H1 (cell line): Measurements from ENCODE around the gene CIRBP. TPM values are rescaled to one million over a fixed set of nuclear protein-coding genes. Genes with fewer than 3 reads are reported as not detected.

Source experiments
- CTCF ChIA-PET: fragments of 300-600 bp; sonication (Branson Sonifier 250); formaldehyde crosslinking; loops from one replicate; lab custom pipeline; 2021; ENCODE audit not compliant: partially characterized antibody; lab: Charles Lee
- POLR2A ChIA-PET: fragments of 300-600 bp; sonication (Branson Sonifier 250); formaldehyde crosslinking; loops from one replicate; lab custom pipeline; 2021; ENCODE audit warnings: inconsistent platforms; ENCODE audit not compliant: partially characterized antibody; lab: Charles Lee
- DNase-seq, 2 experiments: peaks; one replicate each; pipeline versions ENCODE4 v3.0.0 to v3.0.0-alpha.2; 2010 to 2022; ENCODE audit warnings: low spot score in 2 of 2, low read depth in 1 of 2, mixed read lengths in 1 of 2
- FAIRE-seq: peaks from 2 replicates; lab custom pipeline; 2011; peaks lifted over from hg19 to GRCh38; lab: Jason Lieb, UNC
- H2AFZ ChIP-seq: 2 replicates; pipeline ENCODE4 v1.8.1; 2012; ENCODE audit warnings: low read length, inconsistent platforms
- H2AK5ac ChIP-seq: 2 replicates; pipeline ENCODE4 v1.6.1; 2013; ENCODE audit warnings: low read depth, low read length
- H2BK120ac ChIP-seq: replicated peaks from 2 replicates; pipeline ENCODE3; 2013; ENCODE audit warnings: low read depth, low read length, inconsistent platforms
- H2BK12ac ChIP-seq: 2 replicates; pipeline ENCODE4 v1.6.1; 2013; ENCODE audit warnings: low read depth, low read length
- H2BK15ac ChIP-seq: 2 replicates; pipeline ENCODE4 v1.6.1; 2013; ENCODE audit warnings: low read length
- H2BK20ac ChIP-seq: 2 replicates; pipeline ENCODE4 v1.6.1; 2013; ENCODE audit warnings: low read length
- H2BK5ac ChIP-seq: 2 replicates; pipeline ENCODE4 v1.6.1; 2013; ENCODE audit warnings: low read depth, low read length
- H3K14ac ChIP-seq: 2 replicates; pipeline ENCODE4 v1.6.1; 2013; ENCODE audit warnings: inconsistent platforms; ENCODE audit not compliant: insufficient read length
- H3K18ac ChIP-seq: 2 replicates; pipeline ENCODE4 v1.6.1; 2013; ENCODE audit warnings: low read length; ENCODE audit errors: extremely low read depth
- H3K23ac ChIP-seq: 2 replicates; pipeline ENCODE4 v1.6.1; 2013; ENCODE audit warnings: inconsistent platforms; ENCODE audit not compliant: insufficient read length
- H3K23me2 ChIP-seq: 2 replicates; pipeline ENCODE4 v1.6.1; 2013; ENCODE audit warnings: low read depth, low read length
- H3K27ac ChIP-seq: 2 replicates; pipeline ENCODE4 v1.6.1; 2011; ENCODE audit warnings: low read depth, low read length, inconsistent platforms
- H3K27me3 ChIP-seq, 4 experiments: replicated peaks in 1 of 4; 1 replicate in 1 of 4; 2 replicates in 3 of 4; pipeline versions ENCODE4 v1.6.1 to v1.8.1; 2011 to 2013; ENCODE audit warnings: low read length in 3 of 4, mild to moderate bottlenecking in 3 of 4, inconsistent platforms in 2 of 4, mixed read lengths in 2 of 4, moderate library complexity in 1 of 4; ENCODE audit not compliant: control insufficient read depth in 3 of 4, insufficient read depth in 3 of 4; ENCODE audit errors: extremely low read depth in 1 of 4
- H3K36me3 ChIP-seq, 4 experiments: 2 replicates each; pipeline versions ENCODE4 v1.6.1 to v1.8.1; 2011 to 2013; ENCODE audit warnings: mild to moderate bottlenecking in 4 of 4, low read length in 3 of 4, moderate library complexity in 2 of 4, control low read depth in 1 of 4, inconsistent platforms in 1 of 4; ENCODE audit not compliant: insufficient read depth in 4 of 4, control insufficient read depth in 2 of 4
- H3K4ac ChIP-seq: replicated peaks from 2 replicates; pipeline ENCODE3; 2013; ENCODE audit warnings: low read length, low read depth, mixed read lengths, inconsistent platforms; ENCODE audit not compliant: insufficient read length
- H3K4me1 ChIP-seq, 4 experiments: replicated peaks in 1 of 4; 1 replicate in 1 of 4; 2 replicates in 3 of 4; pipeline versions ENCODE4 v1.6.1 to v1.8.1; 2011 to 2013; ENCODE audit warnings: low read length in 3 of 4, inconsistent platforms in 2 of 4, mixed read lengths in 1 of 4; ENCODE audit not compliant: insufficient read depth in 4 of 4, control insufficient read depth in 3 of 4
- H3K4me2 ChIP-seq, 2 experiments: 2 replicates each; pipeline versions ENCODE4 v1.6.1 to v1.8.1; 2011 to 2013; ENCODE audit warnings: low read depth in 2 of 2, low read length in 2 of 2, control low read depth in 1 of 2, inconsistent platforms in 1 of 2, mild to moderate bottlenecking in 1 of 2; ENCODE audit not compliant: insufficient read depth in 1 of 2
- H3K4me3 ChIP-seq, 4 experiments: fragments of 200-600, 300-600 bp in 1 of 4; sonication (generic), shearing (Covaris generic), sonication (Bioruptor Twin) in 1 of 4; 2 replicates each; pipeline versions ENCODE4 v1.5.1 to v1.8.1; 2011 to 2016; ENCODE audit warnings: low read length in 4 of 4, low read depth in 3 of 4, control low read depth in 2 of 4, inconsistent platforms in 2 of 4, mild to moderate bottlenecking in 2 of 4, mixed read lengths in 1 of 4, moderate library complexity in 1 of 4; ENCODE audit not compliant: insufficient read depth in 2 of 4; ENCODE audit errors: extremely low read depth in 1 of 4
- H3K56ac ChIP-seq: replicated peaks from 2 replicates; pipeline ENCODE3; 2013; ENCODE audit warnings: low read depth, mild to moderate bottlenecking, mixed read lengths, low read length, inconsistent platforms; ENCODE audit not compliant: insufficient read length
- H3K79me1 ChIP-seq: 2 replicates; pipeline ENCODE4 v1.6.1; 2013; ENCODE audit warnings: low read depth, low read length, control low read depth
- H3K79me2 ChIP-seq, 2 experiments: 2 replicates each; pipeline versions ENCODE4 v1.6.1 to v1.8.1; 2012 to 2013; ENCODE audit warnings: low read length in 2 of 2, mild to moderate bottlenecking in 2 of 2, inconsistent platforms in 1 of 2; ENCODE audit not compliant: insufficient read depth in 2 of 2, control insufficient read depth in 1 of 2
- H3K9ac ChIP-seq, 4 experiments: replicated peaks in 1 of 4; 1 replicate in 1 of 4; 2 replicates in 3 of 4; pipeline versions ENCODE4 v1.6.1 to v1.8.1; 2011 to 2013; ENCODE audit warnings: low read depth in 3 of 4, low read length in 3 of 4, control low read depth in 2 of 4, mild to moderate bottlenecking in 2 of 4, moderate library complexity in 2 of 4, inconsistent platforms in 1 of 4; ENCODE audit errors: extremely low read depth in 1 of 4
- H3K9me3 ChIP-seq, 2 experiments: 2 replicates each; pipeline versions ENCODE4 v1.6.1 to v1.8.1; 2012 to 2013; ENCODE audit warnings: mild to moderate bottlenecking in 2 of 2, moderate library complexity in 2 of 2, control low read depth in 1 of 2, inconsistent platforms in 1 of 2, low read depth in 1 of 2, low read length in 1 of 2, mixed read lengths in 1 of 2; ENCODE audit not compliant: insufficient read depth in 2 of 2
- H4K20me1 ChIP-seq, 2 experiments: replicated peaks in 1 of 2; 2 replicates each; pipeline versions ENCODE3 to v1.8.1; 2011 to 2013; ENCODE audit warnings: inconsistent platforms in 2 of 2, low read length in 2 of 2, mild to moderate bottlenecking in 1 of 2; ENCODE audit not compliant: insufficient read depth in 2 of 2, control insufficient read depth in 1 of 2
- H4K5ac ChIP-seq: 2 replicates; pipeline ENCODE4 v1.6.1; 2013; ENCODE audit warnings: low read length, low read depth, mixed read lengths, inconsistent platforms; ENCODE audit not compliant: insufficient read length
- H4K8ac ChIP-seq: 2 replicates; pipeline ENCODE4 v1.8.0; 2013; ENCODE audit warnings: mild to moderate bottlenecking, moderate library complexity, low read length, inconsistent platforms; ENCODE audit not compliant: insufficient read depth; ENCODE audit errors: extremely low read depth
- H4K91ac ChIP-seq: replicated peaks from 2 replicates; pipeline ENCODE3; 2013; ENCODE audit warnings: low read length, mixed read lengths, inconsistent platforms; ENCODE audit not compliant: insufficient read length
- WGBS, 2 experiments: shearing (Covaris generic) in 1 of 2; methylation state at CpG; one replicate each; pipeline versions ENCODE4 v1.1.6 to v1.1.7; 2013 to 2015; ENCODE audit warnings: low lambda C conversion rate in 2 of 2, mixed read lengths in 2 of 2, inconsistent platforms in 1 of 2, low coverage in 1 of 2, missing lambda C conversion rate in 1 of 2; ENCODE audit not compliant: insufficient replicate concordance in 2 of 2, insufficient coverage in 1 of 2, insufficient read length in 1 of 2; ENCODE audit errors: extremely low coverage in 1 of 2, missing lambda C conversion rate in 1 of 2; 5-methylcytosine and 5-hydroxymethylcytosine counted together
- polyA plus RNA-seq, 7 experiments: library from polyadenylated mRNA; depleted of rRNA in 3 of 7; stranded (reverse) in 5 of 7; unstranded in 2 of 7; fragments of >200 nt in 5 of 7; fragments of 200-250 nt in 2 of 7; gene quantifications; 1 replicate in 5 of 7; 2 replicates in 1 of 7; 4 replicates in 1 of 7; pipeline versions ENCODE4 v1.2.1 to v1.2.3, GENCODE V29; 2011 to 2013; ENCODE audit warnings: missing spikeins in 2 of 7, mixed read lengths in 2 of 7
- total RNA-seq: library from RNA; stranded (reverse); fragmentation: NEBNext Ultra II Directional; extraction: Animal tissue kit (Norgen Biotek cat#: 25700); gene quantifications from 2 replicates; pipeline ENCODE4 v1.2.1, GENCODE V29; 2021

The CIRBP gene
- total and polyA plus RNA-seq, 2 of the 8 experiments (the other 6 are each of a cell fraction or from before 2014, with no cell fraction given): 175 to 199 TPM

DNA sequence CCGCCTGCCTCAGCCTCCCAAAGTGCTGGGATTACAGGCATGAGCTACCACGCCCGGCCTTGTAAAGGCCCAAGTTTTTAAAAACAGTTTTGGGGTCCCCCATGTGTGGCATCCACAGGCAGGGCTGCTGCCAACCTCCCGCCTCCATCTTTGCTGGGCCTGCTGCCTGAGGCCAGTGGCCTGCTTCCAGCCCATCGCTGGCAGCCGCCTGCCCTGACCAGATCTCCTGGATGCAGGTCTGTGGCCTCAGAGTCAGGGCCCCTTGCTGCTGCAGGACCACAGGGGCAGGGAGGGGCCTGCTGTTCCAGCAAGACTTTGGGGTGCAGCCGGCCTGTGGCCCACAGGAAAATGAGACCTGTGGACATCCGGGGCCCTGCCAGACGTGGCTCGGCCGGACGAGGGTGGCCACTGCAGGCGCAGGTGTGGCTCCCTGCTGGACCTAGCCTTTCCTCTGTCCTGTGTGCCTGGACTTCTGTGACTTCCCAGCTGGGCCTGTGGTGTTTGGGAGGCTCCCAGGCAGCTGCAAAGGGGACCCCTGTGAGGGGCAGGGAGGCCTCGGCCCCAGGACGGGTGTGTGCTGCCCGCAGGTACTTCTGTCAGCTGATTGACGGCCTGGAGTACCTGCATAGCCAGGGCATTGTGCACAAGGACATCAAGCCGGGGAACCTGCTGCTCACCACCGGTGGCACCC is 49.2 kb upstream of the CIRBP start:
- Histone ChIP-seq H3K79me1 (peaks cover 9% of the 10 kb centered on the region), H3K14ac (no peak overlapping the region), H2BK12ac (no peak overlapping the region), H3K9me3 (no peaks in the 10 kb centered on the region), H2BK120ac (no peak overlapping the region), H3K4ac (no peak overlapping the region), H2BK20ac (no peak overlapping the region), H4K5ac (no peak overlapping the region), H3K18ac (no peak overlapping the region), H3K27ac (no peak overlapping the region), H3K4me2 (no peak overlapping the region), H3K23me2 (no peaks in the 10 kb centered on the region), H3K23ac (no peak overlapping the region), H3K27me3 (no peaks in the 10 kb centered on the region), H4K91ac (no peak overlapping the region), H4K20me1 (peaks cover 32 to 37% of the 10 kb centered on the region in 2 experiments), H4K8ac (no peak overlapping the region; the same call in 1 of the 2 replicates), H3K4me1 (peaks cover 0 to 3% (median 2%) of the 10 kb centered on the region in 4 experiments; a peak in 3 of 7 replicates), H3K56ac (no peak overlapping the region), H2AK5ac (no peak overlapping the region), H3K79me2 (peaks cover 3 to 36% of the 10 kb centered on the region in 2 experiments; a peak in 3 of 4 replicates), H2AFZ (no peak overlapping the region), H2BK5ac (no peak overlapping the region), H3K36me3 (peaks cover 0 to 30% (median 0%) of the 10 kb centered on the region in 4 experiments; a peak in 3 of 8 replicates), H3K9ac (no peak overlapping the region), H3K4me3 (no peak overlapping the region), H2BK15ac (no peak overlapping the region)
- POLR2A ChIA-PET: interaction anchor here (1.0 to 1.4 kb wide), 3 partner anchors 9 to 112 kb away, joined by 3 to 8 read pairs (median 4); no protein-coding TSS in a partner anchor
- CTCF ChIA-PET: interaction anchor here (0.6 to 9.0 kb wide), 17 partner anchors 8 to 311 kb away, joined by 3 to 56 read pairs (median 4); partner anchors contain the start of gene ATP5F1D
- 94% methylated on average over 19 of the region's 19 CpGs; no CpG with 5 or more reads in 1 of the 2 experiments for WGBS, 2 experiments
- no peak for DNase-seq
- no peak for FAIRE-seq
